K562 (cell line): ENCODE results near the gene LSR. TPM values are rescaled to one million over a fixed set of nuclear protein-coding genes. Genes with fewer than 3 reads are reported as not detected.

Experiments used
- BACH1 ChIP-seq: fragments of 200-800 bp; sonication (Bioruptor generic); IDR thresholded peaks from 2 replicates; pipeline ENCODE4 v1.6.1; 2016; ENCODE audit warnings: missing genetic modification characterization, missing compliant biosample characterization
- CSDE1 ChIP-seq, 2 experiments: fragments of 450-650 bp; IDR thresholded peaks; 2 replicates each; pipeline ENCODE4 v1.6.1; 2016; ENCODE audit warnings: mild to moderate bottlenecking in 1 of 2
- HMGN3 ChIP-seq: IDR thresholded peaks from 2 replicates; pipeline ENCODE4 v1.6.1; 2011; ENCODE audit warnings: borderline replicate concordance, low read depth, mild to moderate bottlenecking, mixed read lengths, low read length; ENCODE audit not compliant: insufficient read length; ENCODE audit errors: extremely low read depth
- HNRNPL ChIP-seq: fragments of 200-400 bp; formaldehyde crosslinking; IDR thresholded peaks from 2 replicates; pipeline ENCODE4 v1.6.1; 2017; ENCODE audit warnings: low read depth, mild to moderate bottlenecking, low read length
- POLR2G ChIP-seq: fragments of 200-400 bp; formaldehyde crosslinking; IDR thresholded peaks from 2 replicates; pipeline ENCODE4 v1.6.1; 2017; ENCODE audit warnings: low read depth, mild to moderate bottlenecking, antibody characterized with exemption, low read length, moderate library complexity
- POU5F1 ChIP-seq: fragments of 150-350 bp; IDR thresholded peaks from 2 replicates; pipeline ENCODE4 v1.6.1; 2014; ENCODE audit warnings: borderline replicate concordance, low read length, low read depth, mild to moderate bottlenecking; ENCODE audit not compliant: partially characterized antibody
- RAD21 ChIP-seq, 2 experiments: fragments of 250-450 bp in 1 of 2; fragments of 450-650 bp in 1 of 2; sonication (Bioruptor Pico) in 1 of 2; formaldehyde crosslinking in 1 of 2; IDR thresholded peaks in 1 of 2; conservative IDR thresholded peaks in 1 of 2; 2 replicates each; pipeline versions ENCODE4 v1.4.0 to v1.8.0; 2020 to 2022; ENCODE audit warnings: mild to moderate bottlenecking in 2 of 2, moderate library complexity in 1 of 2
- RFX7 ChIP-seq: fragments of 250-450 bp; sonication (Bioruptor Pico); IDR thresholded peaks from 2 replicates; pipeline ENCODE4 v1.5.1; 2021; ENCODE audit warnings: mild to moderate bottlenecking
- SREBF2 ChIP-seq: sonication (generic); formaldehyde crosslinking; IDR thresholded peaks from 2 replicates; pipeline ENCODE4 v1.4.0; 2020; ENCODE audit warnings: mild to moderate bottlenecking, missing genetic modification reagents
- TFAP4 ChIP-seq: sonication (generic); formaldehyde crosslinking; IDR thresholded peaks from 2 replicates; pipeline ENCODE4 v1.8.0; 2022; ENCODE audit warnings: missing genetic modification reagents, mild to moderate bottlenecking, moderate library complexity, borderline replicate concordance
- ZBED1 ChIP-seq: IDR thresholded peaks from 2 replicates; pipeline ENCODE4 v1.6.1; 2014
- ZMIZ1 ChIP-seq, 2 experiments: fragments of 150-350 bp in 1 of 2; IDR thresholded peaks; 2 replicates each; pipeline ENCODE4 v1.6.1; 2012 to 2016; ENCODE audit warnings: low read depth in 2 of 2, low read length in 2 of 2, mild to moderate bottlenecking in 1 of 2, moderate library complexity in 1 of 2
- ZNF165 ChIP-seq: fragments of 250-450 bp; sonication (Bioruptor Pico); IDR thresholded peaks from 2 replicates; pipeline ENCODE4 v1.4.0; 2020; ENCODE audit warnings: borderline replicate concordance
- polyA plus RNA-seq, 8 experiments: library from polyadenylated mRNA; depleted of rRNA in 4 of 8; stranded (reverse) in 5 of 8; unstranded in 3 of 8; fragments of >200 nt; fragmentation: Nextera tagmentation in 2 of 8; fragmentation: Illumina TruSeq in 1 of 8; extraction: Ambion mirVana in 2 of 8; extraction: Trizol in 1 of 8; gene quantifications; 2 replicates each; pipeline versions ENCODE4 v1.2.1 to v1.2.3, GENCODE V29; 2011 to 2014; ENCODE audit warnings: inconsistent platforms in 1 of 8, missing spikeins in 1 of 8
- total RNA-seq, 7 experiments: library from RNA; depleted of rRNA in 6 of 7; stranded (reverse); fragments of >200 nt in 6 of 7; fragmentation: Illumina TruSeq in 2 of 7; extraction: Trizol in 2 of 7; gene quantifications; 2 replicates each; pipeline versions ENCODE4 v1.2.1 to v1.2.3, GENCODE V29; 2011 to 2021; ENCODE audit warnings: low replicate concordance in 1 of 7
- TF ChIP-seq, protein P1 (sequence below): fragments of 450-650 bp; formaldehyde crosslinking; IDR thresholded peaks from 2 replicates; pipeline ENCODE4 v1.4.0; 2020; ENCODE audit warnings: mild to moderate bottlenecking, moderate library complexity
- TF ChIP-seq, protein P2 (sequence below): sonication (generic); formaldehyde crosslinking; IDR thresholded peaks from 2 replicates; pipeline ENCODE4 v1.8.0; 2022; ENCODE audit warnings: mild to moderate bottlenecking, missing genetic modification reagents
- TF ChIP-seq, protein P3 (sequence below): fragments of 450-650 bp; IDR thresholded peaks from 2 replicates; pipeline ENCODE4 v1.6.1; 2016; ENCODE audit warnings: antibody characterized with exemption

LSR gene
- total and polyA plus RNA-seq, 9 of the 15 experiments (the other 6 are each of a cell fraction or from before 2014, with no cell fraction given) = 0.44 to 87.9 (median 28.0) TPM

DNA sequence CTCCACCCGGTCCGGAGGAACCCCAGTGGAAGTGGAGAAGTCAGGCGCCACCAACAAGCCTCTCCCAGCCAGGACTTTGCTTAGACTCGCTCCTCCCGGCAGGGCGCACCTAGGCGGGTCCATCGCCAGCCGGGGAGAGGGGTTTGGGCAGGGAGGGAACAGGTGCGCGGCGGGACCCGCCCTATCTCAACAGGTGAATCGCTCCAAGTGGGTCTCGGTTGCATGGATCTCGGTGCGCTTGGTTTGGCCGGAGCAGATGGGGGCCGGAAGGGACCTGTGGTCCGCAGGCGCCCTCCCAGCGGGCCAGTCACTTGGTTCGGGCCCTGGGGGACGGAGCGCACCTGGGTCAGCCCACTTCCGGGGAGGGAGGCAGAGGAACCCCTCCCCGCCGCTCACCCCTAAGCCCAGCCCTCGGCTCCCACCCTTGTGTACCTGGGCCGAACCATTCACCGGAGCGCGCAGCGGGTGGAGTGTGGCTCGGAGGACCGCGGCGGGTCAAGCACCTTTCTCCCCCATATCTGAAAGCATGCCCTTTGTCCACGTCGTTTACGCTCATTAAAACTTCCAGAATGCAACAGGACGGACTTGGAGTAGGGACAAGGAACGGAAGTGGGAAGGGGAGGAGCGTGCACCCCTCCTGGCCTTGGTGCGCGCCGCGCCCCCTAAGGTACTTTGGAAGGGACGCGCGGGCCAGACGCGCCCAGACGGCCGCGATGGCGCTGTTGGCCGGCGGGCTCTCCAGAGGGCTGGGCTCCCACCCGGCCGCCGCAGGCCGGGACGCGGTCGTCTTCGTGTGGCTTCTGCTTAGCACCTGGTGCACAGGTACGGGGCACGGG is at the start of gene LSR (continued):
- peak in 1 of 2 experiments; percentile 38; a peak in 2 of 4 replicates for TF ChIP-seq ZMIZ1 (IDR thresholded peaks at IDR 0.05; ENCODE audit: low read depth in 2 of 2, low read length in 2 of 2)
- TF ChIP-seq, protein P1, sequence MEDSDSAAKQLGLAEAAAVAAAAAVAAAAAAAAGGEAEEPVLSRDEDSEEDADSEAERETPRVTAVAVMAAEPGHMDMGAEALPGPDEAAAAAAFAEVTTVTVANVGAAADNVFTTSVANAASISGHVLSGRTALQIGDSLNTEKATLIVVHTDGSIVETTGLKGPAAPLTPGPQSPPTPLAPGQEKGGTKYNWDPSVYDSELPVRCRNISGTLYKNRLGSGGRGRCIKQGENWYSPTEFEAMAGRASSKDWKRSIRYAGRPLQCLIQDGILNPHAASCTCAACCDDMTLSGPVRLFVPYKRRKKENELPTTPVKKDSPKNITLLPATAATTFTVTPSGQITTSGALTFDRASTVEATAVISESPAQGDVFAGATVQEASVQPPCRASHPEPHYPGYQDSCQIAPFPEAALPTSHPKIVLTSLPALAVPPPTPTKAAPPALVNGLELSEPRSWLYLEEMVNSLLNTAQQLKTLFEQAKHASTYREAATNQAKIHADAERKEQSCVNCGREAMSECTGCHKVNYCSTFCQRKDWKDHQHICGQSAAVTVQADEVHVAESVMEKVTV = no peak
- TF ChIP-seq RAD21 (CRISPR knock-in tag; conservative IDR thresholded peaks at IDR 0.05 in 1 of 2, IDR thresholded peaks at IDR 0.05 in 1 of 2) = no peak
- no peak for TF ChIP-seq ZBED1
- peak; percentile 81 for TF ChIP-seq TFAP4 (CRISPR knock-in tag)
- no peak for TF ChIP-seq SREBF2 (CRISPR knock-in tag)
- TF ChIP-seq POU5F1 = no peak
- no peak for TF ChIP-seq HMGN3
- TF ChIP-seq CSDE1 (IDR thresholded peaks at IDR 0.05) = no peak; a peak in 1 of 4 replicates
- TF ChIP-seq BACH1 (tag) = no peak
- TF ChIP-seq POLR2G = peak; percentile 100
- peak; percentile 87; the same call in 1 of the 2 replicates for TF ChIP-seq HNRNPL
- TF ChIP-seq, protein P2, sequence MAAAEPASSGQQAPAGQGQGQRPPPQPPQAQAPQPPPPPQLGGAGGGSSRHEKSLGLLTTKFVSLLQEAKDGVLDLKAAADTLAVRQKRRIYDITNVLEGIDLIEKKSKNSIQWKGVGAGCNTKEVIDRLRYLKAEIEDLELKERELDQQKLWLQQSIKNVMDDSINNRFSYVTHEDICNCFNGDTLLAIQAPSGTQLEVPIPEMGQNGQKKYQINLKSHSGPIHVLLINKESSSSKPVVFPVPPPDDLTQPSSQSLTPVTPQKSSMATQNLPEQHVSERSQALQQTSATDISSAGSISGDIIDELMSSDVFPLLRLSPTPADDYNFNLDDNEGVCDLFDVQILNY = 0 out of 2 replicates have a peak, but pooled peaks have one; percentile 36
- TF ChIP-seq RFX7 = no peak
- TF ChIP-seq ZNF165 (CRISPR knock-in tag) = no peak
- TF ChIP-seq, protein P3, sequence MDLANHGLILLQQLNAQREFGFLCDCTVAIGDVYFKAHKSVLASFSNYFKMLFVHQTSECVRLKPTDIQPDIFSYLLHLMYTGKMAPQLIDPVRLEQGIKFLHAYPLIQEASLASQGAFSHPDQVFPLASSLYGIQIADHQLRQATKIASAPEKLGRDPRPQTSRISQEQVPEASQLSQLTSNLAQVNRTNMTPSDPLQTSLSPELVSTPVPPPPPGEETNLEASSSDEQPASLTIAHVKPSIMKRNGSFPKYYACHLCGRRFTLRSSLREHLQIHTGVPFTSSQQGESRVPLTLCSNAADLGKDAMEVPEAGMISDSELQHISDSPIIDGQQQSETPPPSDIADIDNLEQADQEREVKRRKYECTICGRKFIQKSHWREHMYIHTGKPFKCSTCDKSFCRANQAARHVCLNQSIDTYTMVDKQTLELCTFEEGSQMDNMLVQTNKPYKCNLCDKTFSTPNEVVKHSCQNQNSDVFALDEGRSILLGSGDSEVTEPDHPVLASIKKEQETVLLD = no peak; the same call in none of the 2 replicates
